Measurements from ENCODE around the gene ABHD1.
A peak's percentile ranks its signal among the peaks of the same experiment; 100 is the strongest.

The ABHD1 gene

GRCh38 chr2:27086724-27087593, 36.7 kb upstream of the ABHD1 start, which contains the start of gene KHK:
Gene KHK, plus strand, starts transcription at chr2:27086772. Its CDS starts 488 bp downstream, at chr2:27087260.
- DNase-seq (ENCODE audit: extremely low spot score, insufficient read length, low read depth), result no peak
- no peak for FAIRE-seq

GRCh38 chr2:27087823-27088410, 35.7 kb upstream of the ABHD1 start:
- FAIRE-seq (no peak), DNase-seq (ENCODE audit: extremely low spot score, insufficient read length, low read depth) (no peak)

- DNase-seq (ENCODE audit: extremely low spot score, insufficient read length, low read depth), result no peak
- no peak for FAIRE-seq
Measured at GRCh38 chr2:27088634-27089033, 35.0 kb upstream of the ABHD1 start.

DNA sequence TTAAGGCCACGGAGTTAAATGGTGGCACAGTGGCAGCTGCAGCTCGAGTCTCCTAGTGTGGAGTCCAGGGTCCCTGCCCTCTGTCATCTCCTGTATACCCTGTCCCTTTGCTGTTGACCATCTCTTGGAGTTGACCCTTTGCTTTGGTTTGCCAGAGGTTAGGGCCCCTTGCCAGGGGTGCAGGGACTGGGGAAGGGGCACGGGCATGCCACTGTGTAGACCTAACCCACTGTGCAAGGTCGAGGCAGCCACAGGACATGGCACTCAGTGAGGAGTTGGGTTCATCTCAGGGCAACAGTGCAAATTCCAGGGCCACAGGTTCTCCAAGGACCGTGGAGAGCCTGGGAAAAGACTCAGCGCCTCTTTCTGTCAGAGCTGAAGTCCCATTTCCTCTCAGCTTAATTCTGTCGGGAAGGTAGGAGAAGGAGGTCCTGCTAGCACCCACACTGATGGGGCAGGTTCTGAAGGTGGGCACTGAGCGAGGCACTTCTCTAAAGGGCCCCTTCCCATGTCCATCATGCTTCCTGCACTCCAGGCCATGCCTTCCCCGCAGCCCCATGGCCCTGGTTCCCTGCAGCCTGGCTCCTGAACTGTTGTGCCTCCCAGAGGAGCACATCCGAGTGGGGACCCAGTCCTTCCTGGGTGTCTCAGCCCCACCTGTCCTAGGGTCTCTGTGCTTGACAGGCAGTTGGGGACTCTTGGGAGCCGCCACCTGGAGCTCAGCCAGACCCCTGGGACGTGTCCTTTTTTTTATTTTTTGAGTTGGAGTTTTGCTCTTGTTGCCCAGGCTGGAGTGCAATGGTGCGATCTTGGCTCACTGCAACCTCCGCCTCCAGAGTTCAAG, 34.3 kb upstream of the ABHD1 start:
- no peak for DNase-seq (ENCODE audit: extremely low spot score, insufficient read length, low read depth)
- FAIRE-seq, result no peak

- no peak for FAIRE-seq
- no peak for DNase-seq (ENCODE audit: extremely low spot score, insufficient read length, low read depth)
Measured at GRCh38 chr2:27091746-27092695, 31.6 kb upstream of the ABHD1 start.

- DNase-seq (ENCODE audit: extremely low spot score, insufficient read length, low read depth) (no peak), FAIRE-seq (no peak)
Measured at GRCh38 chr2:27092696-27093429, 30.8 kb upstream of the ABHD1 start.

GRCh38 chr2:27093430-27094352, 29.9 kb upstream of the ABHD1 start:
- no peak for FAIRE-seq

GRCh38 chr2:27094353-27094984, 29.1 kb upstream of the ABHD1 start:
- DNase-seq (ENCODE audit: extremely low spot score, insufficient read length, low read depth) (no peak), FAIRE-seq (no peak)

More at GRCh38 chr2:27093430-27094352, 29.9 kb upstream of the ABHD1 start:
- no peak for DNase-seq (ENCODE audit: extremely low spot score, insufficient read length, low read depth)

GRCh38 chr2:27095427-27095744, 28.2 kb upstream of the ABHD1 start:
- no peak for FAIRE-seq
- DNase-seq (ENCODE audit: extremely low spot score, insufficient read length, low read depth), result no peak

- DNase-seq (ENCODE audit: extremely low spot score, insufficient read length, low read depth) (no peak), FAIRE-seq (peak; percentile 81)
Measured at GRCh38 chr2:27095745-27096651, 27.6 kb upstream of the ABHD1 start.

- no peak for FAIRE-seq
- no peak for DNase-seq (ENCODE audit: extremely low spot score, insufficient read length, low read depth)
Measured at GRCh38 chr2:27096748-27097297, 26.8 kb upstream of the ABHD1 start.

DNA sequence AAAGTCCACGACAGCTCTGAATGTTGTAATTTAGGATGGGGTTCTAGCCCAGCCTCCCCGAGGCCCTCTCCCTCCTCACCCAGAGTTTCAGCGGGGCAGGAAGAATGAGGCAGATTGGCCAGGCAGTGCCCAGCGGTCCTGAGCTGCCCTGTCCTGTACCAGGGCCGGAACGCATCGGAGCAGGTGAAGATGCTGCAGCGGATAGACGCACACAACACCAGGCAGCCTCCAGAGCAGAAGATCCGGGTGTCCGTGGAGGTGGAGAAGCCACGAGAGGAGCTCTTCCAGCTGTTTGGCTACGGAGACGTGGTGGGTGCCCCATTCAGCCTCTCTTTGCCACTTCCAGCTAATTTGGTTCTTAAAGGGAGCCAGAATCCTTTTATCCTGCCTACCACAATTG, 26.3 kb upstream of the ABHD1 start:
- FAIRE-seq (no peak), DNase-seq (ENCODE audit: extremely low spot score, insufficient read length, low read depth) (no peak)

DNA sequence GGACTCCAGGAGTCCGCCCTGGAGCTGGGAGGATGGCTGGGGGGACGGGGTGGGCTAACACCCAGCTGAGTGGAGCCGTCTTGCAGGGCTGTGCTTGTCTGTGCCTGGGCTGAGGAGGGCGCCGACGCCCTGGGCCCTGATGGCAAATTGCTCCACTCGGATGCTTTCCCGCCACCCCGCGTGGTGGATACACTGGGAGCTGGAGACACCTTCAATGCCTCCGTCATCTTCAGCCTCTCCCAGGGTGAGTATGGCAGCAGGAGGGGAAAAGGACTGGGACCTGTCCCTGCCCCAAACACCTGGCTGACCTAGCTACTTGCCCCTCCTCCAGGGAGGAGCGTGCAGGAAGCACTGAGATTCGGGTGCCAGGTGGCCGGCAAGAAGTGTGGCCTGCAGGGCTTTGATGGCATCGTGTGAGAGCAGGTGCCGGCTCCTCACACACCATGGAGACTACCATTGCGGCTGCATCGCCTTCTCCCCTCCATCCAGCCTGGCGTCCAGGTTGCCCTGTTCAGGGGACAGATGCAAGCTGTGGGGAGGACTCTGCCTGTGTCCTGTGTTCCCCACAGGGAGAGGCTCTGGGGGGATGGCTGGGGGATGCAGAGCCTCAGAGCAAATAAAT, 24.2 kb upstream of the ABHD1 start:
- no peak for FAIRE-seq
- no peak for DNase-seq (ENCODE audit: extremely low spot score, insufficient read length, low read depth)

DNA sequence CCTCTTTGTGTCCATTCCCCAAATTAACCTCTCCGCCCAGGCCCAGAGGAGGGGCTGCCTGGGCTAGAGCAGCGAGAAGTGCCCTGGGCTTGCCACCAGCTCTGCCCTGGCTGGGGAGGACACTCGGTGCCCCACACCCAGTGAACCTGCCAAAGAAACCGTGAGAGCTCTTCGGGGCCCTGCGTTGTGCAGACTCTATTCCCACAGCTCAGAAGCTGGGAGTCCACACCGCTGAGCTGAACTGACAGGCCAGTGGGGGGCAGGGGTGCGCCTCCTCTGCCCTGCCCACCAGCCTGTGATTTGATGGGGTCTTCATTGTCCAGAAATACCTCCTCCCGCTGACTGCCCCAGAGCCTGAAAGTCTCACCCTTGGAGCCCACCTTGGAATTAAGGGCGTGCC, 23.6 kb upstream of the ABHD1 start:
- FAIRE-seq, result no peak

GRCh38 chr2:27102329-27102728, 21.3 kb upstream of the ABHD1 start:
- DNase-seq (ENCODE audit: extremely low spot score, insufficient read length, low read depth) (no peak), FAIRE-seq (no peak)

More for the DNA sequence above, 23.6 kb upstream of the ABHD1 start:
- no peak for DNase-seq (ENCODE audit: extremely low spot score, insufficient read length, low read depth)

DNA sequence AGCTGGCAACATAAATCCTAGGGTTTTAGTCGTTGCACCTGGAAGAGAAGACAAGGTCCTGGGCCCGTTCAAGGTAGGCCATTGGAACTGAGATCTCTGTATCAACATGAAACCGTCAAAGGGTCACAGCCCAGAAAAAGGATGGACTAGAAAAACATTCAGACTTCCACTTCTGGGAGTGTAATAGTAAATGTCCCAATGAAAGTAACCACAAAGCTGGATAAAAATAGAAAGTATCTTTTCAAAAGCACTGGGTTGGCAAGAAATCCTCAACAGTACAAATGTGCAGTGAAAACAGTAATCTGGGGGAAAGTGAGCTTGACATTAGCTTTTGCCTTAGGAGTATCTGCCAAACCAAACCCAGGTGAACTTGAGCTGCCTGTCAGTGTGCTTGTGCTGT, 17.6 kb upstream of the ABHD1 start:
- no peak for DNase-seq (ENCODE audit: extremely low spot score, insufficient read length, low read depth)
- no peak for FAIRE-seq

All from GM18507 (cell line).